Caco-2 (cell line): Measurements from ENCODE around the gene SLCO4A1. TPM values are rescaled to one million over a fixed set of nuclear protein-coding genes. Genes with fewer than 3 reads are reported as not detected.

Experiments used
- BruUV-seq: library from RNA; stranded (reverse); fragments of 400-500 nt; replicated peaks from 2 replicates; lab custom pipeline; 2021; lab: Mats Ljungman, UMichigan
- CTCF ChIA-PET: fragments of 300-600 bp; sonication (Branson Sonifier 250); formaldehyde crosslinking; loops from one replicate; lab custom pipeline; 2022; ENCODE audit warnings: antibody characterized with exemption; lab: Charles Lee
- POLR2A ChIA-PET: fragments of 300-600 bp; sonication (Branson Sonifier 250); formaldehyde crosslinking; loops from one replicate; lab custom pipeline; 2022; ENCODE audit warnings: antibody characterized with exemption; lab: Charles Lee
- DNase-seq, 2 experiments: peaks; one replicate each; pipeline versions ENCODE4 v3.0.0 to v3.0.0-alpha.2; 2020 to 2022
- H3K27me3 ChIP-seq: replicated peaks from 2 replicates; pipeline ENCODE4 v1.6.0; 2011; ENCODE audit warnings: low read length; ENCODE audit not compliant: control insufficient read depth, insufficient read depth
- H3K36me3 ChIP-seq: 2 replicates; pipeline ENCODE4 v1.5.1; 2011; ENCODE audit warnings: low read length; ENCODE audit not compliant: control insufficient read depth, insufficient read depth
- H3K4me1 ChIP-seq: fragments of 250-450 bp; sonication (Bioruptor Pico); 2 replicates; pipeline ENCODE4 v1.5.1; 2020; ENCODE audit warnings: mild to moderate bottlenecking
- H3K4me3 ChIP-seq: 2 replicates; pipeline ENCODE4 v1.5.1; 2011; ENCODE audit warnings: low read depth, mild to moderate bottlenecking, control low read depth, low read length
- H3K9me3 ChIP-seq: fragments of 250-450 bp; sonication (Bioruptor Pico); 2 replicates; pipeline ENCODE4 v1.5.1; 2020; ENCODE audit warnings: mild to moderate bottlenecking, moderate library complexity
- H3K27ac Mint-ChIP-seq: one replicate; pipeline ENCODE4 v1.8.0; 2022; ENCODE audit warnings: mixed read lengths; ENCODE audit not compliant: unreplicated experiment
- H3K27me3 Mint-ChIP-seq: one replicate; pipeline ENCODE4 v1.8.0; 2022; ENCODE audit warnings: mixed read lengths; ENCODE audit not compliant: insufficient read depth, unreplicated experiment
- H3K36me3 Mint-ChIP-seq: one replicate; pipeline ENCODE4 v1.8.0; 2022; ENCODE audit warnings: mild to moderate bottlenecking, mixed read lengths; ENCODE audit not compliant: insufficient read depth, unreplicated experiment
- H3K4me1 Mint-ChIP-seq: one replicate; pipeline ENCODE4 v1.8.0; 2022; ENCODE audit warnings: low read depth, mixed read lengths; ENCODE audit not compliant: unreplicated experiment
- H3K4me3 Mint-ChIP-seq: one replicate; pipeline ENCODE4 v1.8.0; 2022; ENCODE audit warnings: mild to moderate bottlenecking, moderate library complexity, mixed read lengths; ENCODE audit not compliant: unreplicated experiment
- H3K9me3 Mint-ChIP-seq: one replicate; pipeline ENCODE4 v1.8.0; 2022; ENCODE audit warnings: mixed read lengths; ENCODE audit not compliant: unreplicated experiment
- CTCF ChIP-seq, 2 experiments: fragments of 200-600 bp in 1 of 2; IDR thresholded peaks; 1 replicate in 1 of 2; 2 replicates in 1 of 2; pipeline versions ENCODE4 v1.5.1 to v1.8.0; 2011 to 2022; ENCODE audit warnings: antibody characterized with exemption in 1 of 2, control low read depth in 1 of 2, inconsistent platforms in 1 of 2, low read depth in 1 of 2, low read length in 1 of 2, mild to moderate bottlenecking in 1 of 2, moderate library complexity in 1 of 2; ENCODE audit not compliant: insufficient read depth in 1 of 2, severe bottlenecking in 1 of 2, unreplicated experiment in 1 of 2
- intact Hi-C: fragments of 100-400 bp; cut with micrococcal nuclease; formaldehyde crosslinking; loops from one replicate; pipeline ENCODE4 v1.10.0; 2022; ENCODE audit not compliant: unreplicated experiment
- total RNA-seq: library from RNA; stranded (reverse); gene quantifications from 2 replicates; pipeline ENCODE4 v1.2.3, GENCODE V29; 2022

SLCO4A1 gene
- total RNA-seq, 1 experiment from 2014 or later, result 18.7 TPM

DNA sequence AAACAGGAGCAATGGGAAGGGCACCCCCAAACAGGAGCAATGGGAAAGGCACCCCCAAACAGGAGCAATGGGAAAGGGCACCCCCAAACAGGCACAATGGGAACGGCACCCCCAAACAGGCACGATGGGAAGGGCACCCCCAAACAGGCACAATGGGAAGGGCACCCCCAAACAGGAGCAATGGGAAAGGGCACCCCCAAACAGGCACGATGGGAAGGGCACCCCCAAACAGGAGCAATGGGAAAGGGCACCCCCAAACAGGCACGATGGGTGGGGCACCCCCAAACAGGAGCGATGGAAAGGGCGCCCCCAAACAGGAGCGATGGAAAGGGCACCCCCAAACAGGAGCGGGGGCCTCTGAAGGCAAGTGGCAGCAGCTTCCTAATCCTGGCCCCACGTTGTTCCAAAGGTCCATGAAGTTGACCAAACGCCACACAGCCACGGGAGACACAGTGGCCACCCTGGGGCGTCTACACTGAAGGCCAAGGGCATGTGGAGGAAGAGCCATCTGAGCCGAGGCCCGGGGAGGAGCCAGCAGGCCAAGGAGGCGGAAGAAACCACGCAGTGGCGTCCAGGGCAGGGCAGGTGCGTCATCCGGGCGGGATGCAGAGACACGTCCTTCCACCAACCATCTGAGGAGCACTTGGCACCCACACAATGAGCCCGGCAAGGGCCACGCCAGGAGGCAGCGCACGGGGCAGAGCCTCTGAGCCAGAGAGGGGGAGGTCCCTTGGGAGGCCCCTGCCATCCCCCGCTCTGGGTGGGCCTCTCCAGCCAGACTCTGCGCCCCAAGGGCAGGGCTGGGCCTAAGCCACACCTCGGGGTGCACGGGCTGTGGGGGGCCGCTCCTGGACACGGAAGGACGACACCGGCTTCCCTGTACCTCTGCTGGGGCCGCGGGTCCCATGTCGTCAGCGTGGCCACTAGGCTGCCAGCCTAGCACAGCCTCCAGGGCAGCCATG lies 44.8 kb downstream of the SLCO4A1 start:
- Mint-ChIP-seq H3K27ac (no peak overlapping the region), H3K27me3 (peaks cover 10% of the 10 kb centered on the region), H3K9me3 (no peaks in the 10 kb centered on the region), H3K4me1 (peaks cover 9% of the 10 kb centered on the region), H3K4me3 (no peak overlapping the region), H3K36me3 (no peaks in the 10 kb centered on the region)
- intact Hi-C loops, result loop anchor here (5.0 kb wide), 1 partner anchor 120 kb away; no protein-coding TSS in a partner anchor
- no peaks in the 10 kb centered on the region for H3K9me3 ChIP-seq
- BruUV-seq, result no TSS peak
- no peak for DNase-seq
- 0 out of 2 replicates have a peak, but pooled peaks cover 2% of the 10 kb centered on the region for H3K27me3 ChIP-seq
- no peak overlapping the region for H3K4me3 ChIP-seq
- CTCF ChIA-PET, result interaction anchor here (0.6 to 2.9 kb wide), 4 partner anchors 8 to 107 kb away, joined by 4 to 25 read pairs (median 16); no protein-coding TSS in a partner anchor
- no peaks in the 10 kb centered on the region for H3K36me3 ChIP-seq
- TF ChIP-seq CTCF (IDR thresholded peaks at IDR 0.05; ENCODE audit: insufficient read depth in 1 of 2, low read depth in 1 of 2, low read length in 1 of 2, severe bottlenecking in 1 of 2, unreplicated experiment in 1 of 2), result no peak
- peaks cover 10% of the 10 kb centered on the region for H3K4me1 ChIP-seq
- POLR2A ChIA-PET, result interaction anchor here (1.2 kb wide), 1 partner anchor 107 kb away, joined by 5 read pairs; no protein-coding TSS in a partner anchor

GRCh38 chr20:62688083-62688482 lies 45.8 kb downstream of the SLCO4A1 start:
- DNase-seq, result no peak
- Histone ChIP-seq H3K36me3 (no peaks in the 10 kb centered on the region), H3K4me1 (peaks cover 10% of the 10 kb centered on the region), H3K4me3 (no peak overlapping the region), H3K27me3 (no peaks in the 10 kb centered on the region), H3K9me3 (no peaks in the 10 kb centered on the region)
- Mint-ChIP-seq H3K4me3 (no peak overlapping the region), H3K4me1 (peaks cover 9% of the 10 kb centered on the region), H3K36me3 (no peaks in the 10 kb centered on the region), H3K9me3 (no peaks in the 10 kb centered on the region), H3K27ac (no peak overlapping the region), H3K27me3 (peaks cover 14% of the 10 kb centered on the region)
- ChIA-PET POLR2A (interaction anchor here (0.5 kb wide), 1 partner anchor 106 kb away, joined by 6 read pairs; no protein-coding TSS in a partner anchor), CTCF (interaction anchor here (0.6 to 2.9 kb wide), 7 partner anchors 9 to 106 kb away, joined by 4 to 25 read pairs (median 5); no protein-coding TSS in a partner anchor)
- TF ChIP-seq CTCF (IDR thresholded peaks at IDR 0.05; ENCODE audit: insufficient read depth in 1 of 2, low read depth in 1 of 2, low read length in 1 of 2, severe bottlenecking in 1 of 2, unreplicated experiment in 1 of 2), result no peak
- no TSS peak for BruUV-seq
- intact Hi-C loops, result loop anchor here (5.0 kb wide), 1 partner anchor 119 kb away; no protein-coding TSS in a partner anchor

DNA sequence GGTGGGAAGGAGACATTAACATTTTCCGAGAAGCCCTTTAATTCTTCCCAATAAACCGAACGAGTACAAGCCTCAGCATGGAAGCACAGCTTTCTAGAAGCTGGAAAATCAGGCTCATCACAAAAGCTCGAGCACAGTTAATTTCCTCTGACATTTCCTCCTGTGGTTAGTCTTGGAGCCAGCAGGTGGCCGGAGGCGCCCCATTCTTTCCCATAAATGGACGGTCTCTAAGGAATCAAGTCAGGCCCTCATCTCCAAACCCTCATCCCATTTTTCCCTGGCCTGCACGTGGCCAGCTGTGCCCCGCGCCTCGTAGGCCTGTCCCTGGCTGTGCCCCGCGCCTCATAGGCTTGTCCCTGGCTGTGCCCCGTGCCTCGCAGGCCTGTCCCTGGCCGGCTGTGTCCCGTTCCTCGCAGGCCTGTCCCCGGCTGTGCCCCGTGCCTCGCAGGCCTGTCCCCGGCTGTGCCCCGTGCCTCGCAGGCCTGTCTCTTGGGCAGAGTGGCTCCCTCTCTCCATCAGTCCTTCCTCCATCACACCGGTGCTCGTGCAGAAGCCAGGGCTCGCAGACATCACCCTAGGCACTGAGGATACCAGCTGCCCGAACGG lies 46.7 kb downstream of the SLCO4A1 start:
- H3K4me1 ChIP-seq, result peaks cover 10% of the 10 kb centered on the region
- no peaks in the 10 kb centered on the region for H3K36me3 ChIP-seq
- no peaks in the 10 kb centered on the region for H3K36me3 Mint-ChIP-seq
- intact Hi-C loops, result loop anchor here (1.0 to 5.0 kb wide), 2 partner anchors 102 to 118 kb away; no protein-coding TSS in a partner anchor
- no peak overlapping the region for H3K4me3 ChIP-seq
- peak in 1 of 2 experiments; percentile 46 for DNase-seq
- no peaks in the 10 kb centered on the region; the same call in 1 of the 2 replicates for H3K27me3 ChIP-seq
- peaks cover 9% of the 10 kb centered on the region for H3K4me1 Mint-ChIP-seq
- H3K9me3 ChIP-seq, result no peaks in the 10 kb centered on the region
- ChIA-PET CTCF (interaction anchor here (0.9 to 2.9 kb wide), 6 partner anchors 9 to 105 kb away, joined by 4 to 25 read pairs (median 5); no protein-coding TSS in a partner anchor), POLR2A (no interaction called here)
- no TSS peak for BruUV-seq
- peaks cover 14% of the 10 kb centered on the region for H3K27me3 Mint-ChIP-seq
- no peak overlapping the region for H3K4me3 Mint-ChIP-seq
- no peaks in the 10 kb centered on the region for H3K9me3 Mint-ChIP-seq
- H3K27ac Mint-ChIP-seq, result no peak overlapping the region
- TF ChIP-seq CTCF (IDR thresholded peaks at IDR 0.05; ENCODE audit: insufficient read depth in 1 of 2, low read depth in 1 of 2, low read length in 1 of 2, severe bottlenecking in 1 of 2, unreplicated experiment in 1 of 2), result peak; percentile 71 to 78
